ENCODE measurements around the gene RDH16.
"Not testable (repeated sequence)": the region's sequence is repeated elsewhere in the genome, so short reads cannot be mapped to it uniquely, and the experiment has no call there.

RDH16 gene

DNA sequence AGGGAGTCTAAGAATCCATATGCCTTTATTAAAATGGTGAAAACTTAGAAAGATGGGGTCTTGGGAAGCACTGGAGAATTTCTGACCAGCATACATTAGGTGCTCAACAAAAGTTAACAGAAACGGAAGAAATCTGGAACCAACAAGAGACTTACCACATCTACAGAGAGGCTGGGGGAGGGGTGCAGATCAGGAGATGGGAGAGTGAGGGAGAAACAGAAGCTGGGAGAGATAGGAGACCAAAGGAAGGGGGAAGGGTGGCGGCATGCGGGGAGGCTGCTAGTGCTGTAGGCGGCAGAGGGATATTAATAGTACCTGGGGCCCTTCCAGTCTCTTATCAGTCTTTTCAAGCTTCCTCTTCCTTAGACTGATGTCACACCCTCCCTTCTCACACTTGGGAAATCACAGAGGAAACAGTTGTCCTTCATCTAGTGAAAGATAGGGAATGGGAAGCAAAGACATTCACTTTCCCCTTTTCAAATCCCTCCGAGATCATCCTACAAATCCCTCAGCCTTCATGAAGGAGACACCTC lies 30.9 kb upstream of the RDH16 start:
- DNase-seq, result no peak

- peak; percentile 41 for DNase-seq
Observed at GRCh38 chr12:56987551-56988053, 30.2 kb upstream of the RDH16 start.

DNA sequence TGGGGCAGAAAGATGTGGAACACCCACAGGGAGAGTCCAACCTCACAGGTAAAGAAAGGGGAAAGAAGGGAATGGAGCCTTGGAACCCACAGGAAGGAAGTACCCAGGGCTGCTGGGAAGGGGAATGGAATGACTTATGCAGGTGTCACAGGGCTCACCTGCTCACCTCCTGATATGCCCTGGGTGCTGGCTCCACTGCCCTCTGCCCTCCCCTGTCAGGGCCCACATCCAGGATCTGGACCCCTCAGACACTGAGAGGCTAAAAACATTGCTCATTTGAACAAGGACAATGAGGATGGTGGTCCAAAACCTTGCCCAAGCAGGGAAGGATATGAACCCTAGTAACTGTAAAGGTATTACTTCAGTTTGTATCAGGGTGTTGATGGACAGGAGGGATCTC lies 29.6 kb upstream of the RDH16 start:
- no peak for DNase-seq

- not testable (repeated sequence) for DNase-seq
Observed at GRCh38 chr12:56985714-56986113, 28.3 kb upstream of the RDH16 start.

DNA sequence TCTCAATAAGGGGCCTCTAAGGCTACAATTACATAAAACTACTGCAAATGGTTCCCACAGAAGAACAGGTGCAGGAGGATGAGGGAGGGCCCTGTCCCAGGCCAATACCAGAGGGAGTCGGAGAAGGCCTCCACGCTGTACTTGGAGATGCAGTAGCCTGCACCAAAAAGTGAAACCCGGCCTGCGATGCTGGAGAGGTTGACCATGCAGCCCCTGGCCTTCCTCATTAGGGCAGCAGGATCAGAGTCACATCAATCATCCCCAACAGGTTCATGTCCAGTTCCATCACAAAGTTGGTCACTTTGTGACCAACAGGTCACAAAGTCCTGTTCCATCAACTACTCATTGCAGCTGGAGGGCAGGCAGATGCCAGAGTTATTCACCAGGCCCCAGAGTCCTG lies 26.0 kb upstream of the RDH16 start:
- DNase-seq, result no peak

GRCh38 chr12:56982578-56983236 lies 25.3 kb upstream of the RDH16 start:
- not testable (repeated sequence) for DNase-seq

GRCh38 chr12:56980941-56981530 lies 23.6 kb upstream of the RDH16 start:
- no peak for DNase-seq

DNA sequence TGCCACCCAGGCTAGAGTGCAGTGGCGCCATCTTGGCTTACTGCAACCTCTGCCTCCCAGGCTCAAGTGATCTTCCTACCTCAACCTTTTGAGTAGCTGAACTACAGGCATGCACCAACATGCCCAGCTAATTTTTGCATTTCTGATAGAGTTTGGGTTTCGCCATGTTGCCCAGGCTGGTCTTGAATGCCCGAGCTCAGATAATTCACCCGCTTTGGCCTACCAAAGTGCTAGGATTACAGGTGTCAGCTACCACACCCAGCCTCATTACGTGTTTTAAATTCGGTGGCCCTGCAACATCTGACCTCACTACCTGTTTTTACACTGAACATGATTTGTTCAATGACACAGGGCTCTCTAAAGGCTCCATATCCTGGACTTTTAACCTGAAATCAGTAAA lies 22.9 kb upstream of the RDH16 start:
- DNase-seq, result no peak

GRCh38 chr12:56979628-56980027 lies 22.2 kb upstream of the RDH16 start:
- no peak for DNase-seq

DNA sequence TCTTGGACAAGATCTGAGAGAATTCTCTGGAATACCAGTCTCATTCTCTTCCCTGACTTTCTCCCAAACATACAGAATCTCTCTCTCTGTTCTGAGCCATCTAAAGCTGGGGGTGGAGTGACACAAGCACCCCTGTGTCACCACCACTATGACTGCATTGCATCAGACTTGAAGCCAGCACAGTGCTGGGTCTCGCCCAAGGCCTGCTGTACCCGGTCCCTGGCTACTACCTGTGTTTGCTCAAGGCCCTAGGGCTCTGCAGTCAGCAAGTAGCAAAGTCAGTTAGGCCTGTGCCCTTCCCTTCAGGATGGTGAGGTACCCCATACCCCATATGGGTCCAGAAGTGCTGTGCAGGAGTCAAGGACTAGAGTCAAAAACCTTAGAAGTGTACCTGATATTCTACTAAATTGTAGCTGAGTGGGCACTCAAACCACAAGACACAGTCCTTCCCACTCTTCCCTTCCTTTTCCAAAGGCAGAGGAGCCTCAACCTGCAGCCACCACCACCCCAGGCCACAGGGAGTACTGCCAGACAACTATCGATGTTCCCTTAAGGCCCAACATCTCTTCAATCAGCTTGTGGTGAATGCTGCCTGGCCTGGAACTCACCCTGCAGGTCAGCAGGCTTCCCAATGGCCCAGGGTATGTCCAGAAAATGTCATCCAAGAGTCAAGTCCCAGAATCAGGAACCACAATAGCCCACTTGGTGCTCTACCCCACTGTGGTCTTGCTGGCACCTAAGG lies 21.2 kb upstream of the RDH16 start:
- DNase-seq, result no peak

DNA sequence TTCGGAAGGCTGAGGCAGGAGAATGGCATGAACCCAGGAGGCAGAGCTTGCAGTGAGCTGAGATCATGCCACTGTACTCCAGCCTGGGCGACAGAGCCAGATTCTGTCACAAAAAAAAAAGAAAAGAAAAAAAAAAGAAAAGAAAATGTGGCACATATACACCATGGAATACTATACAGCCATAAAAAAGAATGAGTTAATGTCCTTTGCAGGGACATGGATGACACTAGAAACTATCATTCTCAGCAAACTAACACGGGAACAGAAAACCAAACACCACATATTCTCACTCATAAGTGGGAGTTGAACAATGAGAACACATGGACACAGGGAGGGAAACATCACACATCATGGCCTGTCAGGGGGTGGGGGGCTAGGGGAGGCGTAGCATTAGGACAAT lies 20.0 kb upstream of the RDH16 start:
- not testable (repeated sequence) for DNase-seq

- DNase-seq, result not testable (repeated sequence)
Observed at GRCh38 chr12:56974224-56974623, 16.8 kb upstream of the RDH16 start.

DNA sequence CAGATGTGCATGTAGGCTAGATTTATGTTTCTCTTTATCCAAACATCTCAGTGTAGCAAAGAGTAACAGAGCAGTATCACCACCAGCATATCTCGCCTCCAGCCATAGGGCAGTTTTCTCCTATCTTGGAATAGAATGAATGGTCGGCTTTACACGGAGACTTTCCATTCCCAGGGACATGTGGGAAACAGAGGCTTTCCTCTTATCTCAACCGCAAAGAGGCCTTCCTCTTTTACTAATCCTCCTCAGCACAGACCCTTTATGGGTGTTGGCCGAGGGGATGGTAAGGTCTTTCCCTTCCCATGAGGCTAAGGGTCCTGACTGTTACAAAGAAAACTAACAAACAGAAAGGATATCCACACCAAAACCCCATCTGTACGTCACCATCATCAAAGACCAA lies 11.5 kb upstream of the RDH16 start:
- not testable (repeated sequence) for DNase-seq

DNA sequence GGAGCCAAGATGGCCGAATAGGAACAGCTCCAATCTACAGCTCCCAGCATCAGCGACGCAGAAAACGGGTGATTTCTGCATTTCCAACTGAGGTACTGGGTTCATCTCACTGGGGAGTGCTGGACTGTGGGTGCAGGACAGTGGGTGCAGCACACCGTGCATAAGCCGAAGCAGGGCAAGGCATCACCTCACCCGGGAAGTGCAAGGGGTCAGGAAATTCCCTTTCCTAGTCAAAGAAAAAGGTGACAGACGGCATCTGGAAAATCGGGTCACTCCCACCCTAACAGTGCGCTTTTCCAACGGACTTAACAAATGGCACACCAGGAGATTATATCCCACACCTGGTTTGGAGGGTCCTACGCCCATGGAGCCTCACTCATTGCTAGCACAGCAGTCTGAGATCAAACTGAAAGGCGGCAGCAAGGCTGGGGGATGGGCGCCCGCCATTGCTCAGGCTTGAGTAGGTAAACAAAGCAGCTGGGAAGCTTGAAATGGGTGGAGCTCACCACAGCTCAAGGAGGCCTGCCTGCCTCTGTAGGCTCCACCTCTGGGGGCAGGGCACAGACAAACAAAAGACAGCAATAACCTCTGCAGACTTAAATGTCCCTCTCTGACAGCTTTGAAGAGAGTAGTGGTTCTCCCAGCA lies 8.7 kb upstream of the RDH16 start:
- not testable (repeated sequence) for DNase-seq

GRCh38 chr12:56965124-56965523 lies 7.7 kb upstream of the RDH16 start:
- not testable (repeated sequence) for DNase-seq

GRCh38 chr12:56963557-56963956 lies 6.1 kb upstream of the RDH16 start:
- DNase-seq, result not testable (repeated sequence)

GRCh38 chr12:56962247-56962646 lies 4.8 kb upstream of the RDH16 start:
- not testable (repeated sequence) for DNase-seq

DNA sequence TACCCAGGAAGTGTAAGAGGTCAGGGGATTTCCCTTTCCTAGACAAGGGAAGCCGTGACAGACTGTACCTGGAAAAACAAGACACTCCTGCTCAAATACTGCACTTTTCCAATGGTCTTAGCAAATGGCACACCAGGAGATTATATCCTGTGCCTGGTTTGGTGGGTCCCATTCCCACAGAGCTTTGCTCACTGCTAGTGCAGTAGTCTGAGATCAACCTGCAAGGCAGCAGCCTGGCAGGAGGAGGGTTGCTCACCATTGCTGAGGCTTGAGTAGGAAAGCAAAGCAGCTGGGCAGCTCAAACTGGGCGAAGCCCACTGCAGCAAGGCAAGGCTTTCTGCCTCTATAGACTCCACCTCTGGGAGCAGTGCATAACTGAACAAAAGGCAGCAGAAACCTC lies 1.0 kb upstream of the RDH16 start:
- no peak for DNase-seq

- DNase-seq, result no peak
Observed at GRCh38 chr12:56955631-56956256, 1.7 kb downstream of the RDH16 start.

DNA sequence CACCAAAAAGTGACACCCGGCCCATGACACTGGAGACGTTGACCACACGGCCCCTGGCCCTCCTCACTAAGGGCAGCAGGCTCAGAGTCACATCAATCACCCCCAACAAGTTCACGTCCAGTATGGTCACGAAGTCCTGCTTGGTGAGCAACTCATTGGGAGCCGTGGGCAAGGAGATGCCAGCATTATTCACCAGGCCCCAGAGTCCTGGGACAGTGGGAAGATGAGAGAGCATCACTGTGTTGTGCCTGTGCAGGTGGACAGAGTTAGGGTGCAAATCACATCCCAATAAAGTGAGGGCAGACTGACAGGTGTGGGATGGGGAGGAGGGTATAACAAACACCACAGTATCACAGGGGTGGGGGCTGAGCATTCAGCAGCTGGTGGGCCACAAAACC lies 2.5 kb downstream of the RDH16 start:
- no peak for DNase-seq

DNA sequence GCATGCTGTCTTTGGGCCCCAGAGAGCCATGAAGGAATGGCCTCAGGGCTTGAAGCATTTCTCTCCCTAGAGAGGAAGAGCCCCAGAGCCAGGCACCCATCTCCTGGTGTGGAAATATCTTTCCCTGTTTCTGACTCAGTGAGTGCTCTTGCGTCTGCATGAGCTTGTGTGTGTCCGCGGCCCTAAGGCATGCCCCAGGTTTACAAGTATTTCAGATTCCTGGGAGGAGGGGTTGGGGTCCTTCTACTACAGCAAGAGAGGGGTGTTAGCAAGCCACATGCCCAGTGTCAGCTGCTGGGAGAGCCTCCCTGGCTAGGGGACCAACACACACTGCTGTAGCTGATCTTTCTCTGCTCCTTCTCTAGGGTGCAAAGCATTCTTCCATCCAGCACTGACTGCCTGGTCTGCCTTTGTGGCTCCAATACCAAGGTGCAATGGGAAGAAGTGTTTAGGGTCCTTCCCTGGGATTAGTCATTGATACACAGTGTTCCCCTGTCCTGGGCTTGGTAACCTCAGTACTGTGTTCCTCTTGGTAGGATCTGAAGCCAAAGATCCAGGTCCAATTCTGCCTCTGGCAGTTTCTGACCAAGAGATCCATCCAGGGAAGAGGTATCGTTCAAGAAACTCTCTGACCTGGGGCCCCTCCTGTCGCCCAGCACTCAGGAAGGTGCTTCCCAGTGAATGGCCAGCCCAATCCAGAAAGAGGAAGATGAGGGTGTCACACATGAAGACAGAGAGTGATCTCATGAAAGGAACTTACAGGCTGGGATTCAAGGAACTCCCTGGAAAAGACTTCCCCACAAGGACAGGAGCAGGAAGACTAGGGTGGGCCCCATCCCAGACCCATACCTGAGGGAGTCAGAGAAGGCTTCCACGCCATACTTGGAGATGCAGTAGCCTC lies 3.1 kb downstream of the RDH16 start:
- DNase-seq, result no peak

DNA sequence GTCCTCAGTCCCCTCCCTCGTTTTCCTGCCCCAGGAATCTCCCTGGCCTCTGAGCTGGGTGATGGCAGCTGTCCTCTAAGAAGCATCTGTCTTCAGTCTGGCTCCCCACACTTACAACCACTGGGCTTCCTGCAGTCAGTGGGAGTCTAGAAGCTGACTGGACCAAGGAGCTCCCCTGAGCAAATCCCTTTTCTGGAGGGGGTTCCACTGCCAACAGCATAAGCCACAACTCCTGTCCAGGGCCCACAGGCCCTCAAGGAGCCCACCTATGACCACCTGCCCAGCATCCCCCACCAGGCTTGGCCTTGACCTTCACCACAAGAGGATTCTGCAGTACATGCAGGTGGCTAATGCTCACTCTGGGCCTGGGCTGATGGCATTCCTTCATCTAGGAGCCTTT lies 4.1 kb downstream of the RDH16 start:
- DNase-seq, result no peak
